OCI-LY3 (cell line): ENCODE data around the gene VGLL4.

Experiments used
- H2AFZ ChIP-seq: fragments of 200-600, 300-600 bp; shearing (Covaris generic); 2 replicates; pipeline ENCODE4 v1.6.0; 2014; ENCODE audit warnings: antibody characterized with exemption, low read depth, low read length
- H3K27ac ChIP-seq: fragments of 200-600, 300-600 bp; sonication (generic); 2 replicates; pipeline ENCODE4 v1.5.1; 2014; ENCODE audit warnings: mild to moderate bottlenecking, low read length, moderate library complexity, mixed read lengths
- H3K27me3 ChIP-seq: fragments of 200-600, 300-600 bp; sonication (generic); 2 replicates; pipeline ENCODE4 v1.6.1; 2014; ENCODE audit warnings: low read depth, low read length, mixed read lengths
- H3K36me3 ChIP-seq: fragments of 200-600, 300-600 bp; sonication (generic); replicated peaks from 2 replicates; pipeline ENCODE3; 2014; ENCODE audit warnings: low read depth, low read length, mixed read lengths
- H3K4me1 ChIP-seq: fragments of 300-600, 200-600 bp; sonication (generic); 2 replicates; pipeline ENCODE4 v1.6.1; 2014; ENCODE audit warnings: low read length, mixed read lengths
- H3K4me2 ChIP-seq: fragments of 200-600, 300-600 bp; sonication (generic); 2 replicates; pipeline ENCODE4 v1.6.1; 2014; ENCODE audit warnings: low read length, mixed read lengths
- H3K4me3 ChIP-seq: fragments of 300-600, 200-600 bp; sonication (generic); 2 replicates; pipeline ENCODE4 v1.5.1; 2014; ENCODE audit warnings: antibody characterized with exemption, mild to moderate bottlenecking, low read length, moderate library complexity
- H3K79me2 ChIP-seq: fragments of 300-600, 200-600 bp; shearing (Covaris generic); 2 replicates; pipeline ENCODE4 v1.6.1; 2014; ENCODE audit warnings: mild to moderate bottlenecking, low read length, mixed read lengths
- H3K9ac ChIP-seq: fragments of 300-600, 200-600 bp; shearing (Covaris generic); 2 replicates; pipeline ENCODE4 v1.6.0; 2014; ENCODE audit warnings: mild to moderate bottlenecking, low read length, moderate library complexity
- H3K9me3 ChIP-seq: fragments of 200-600, 300-600 bp; shearing (Covaris generic); 2 replicates; pipeline ENCODE4 v1.6.1; 2014; ENCODE audit warnings: low read length, mixed read lengths; ENCODE audit not compliant: insufficient read depth
- H4K20me1 ChIP-seq: fragments of 200-600, 300-600 bp; sonication (generic); 2 replicates; pipeline ENCODE4 v1.6.1; 2016; ENCODE audit warnings: low read length, mixed read lengths; ENCODE audit not compliant: insufficient read depth
- EZH2phosphoT487 ChIP-seq: fragments of 200-600 bp; shearing (Covaris generic); IDR thresholded peaks from 2 replicates; pipeline ENCODE4 v1.6.1; 2018; ENCODE audit warnings: antibody characterized with exemption, mixed run types, low read depth
- TF ChIP-seq, protein P1 (sequence below): fragments of 200-600, 300-600 bp; sonication (generic); IDR thresholded peaks from 2 replicates; pipeline ENCODE4 v1.5.1; 2014; ENCODE audit warnings: antibody characterized with exemption, low read length, low read depth

Gene VGLL4

DNA sequence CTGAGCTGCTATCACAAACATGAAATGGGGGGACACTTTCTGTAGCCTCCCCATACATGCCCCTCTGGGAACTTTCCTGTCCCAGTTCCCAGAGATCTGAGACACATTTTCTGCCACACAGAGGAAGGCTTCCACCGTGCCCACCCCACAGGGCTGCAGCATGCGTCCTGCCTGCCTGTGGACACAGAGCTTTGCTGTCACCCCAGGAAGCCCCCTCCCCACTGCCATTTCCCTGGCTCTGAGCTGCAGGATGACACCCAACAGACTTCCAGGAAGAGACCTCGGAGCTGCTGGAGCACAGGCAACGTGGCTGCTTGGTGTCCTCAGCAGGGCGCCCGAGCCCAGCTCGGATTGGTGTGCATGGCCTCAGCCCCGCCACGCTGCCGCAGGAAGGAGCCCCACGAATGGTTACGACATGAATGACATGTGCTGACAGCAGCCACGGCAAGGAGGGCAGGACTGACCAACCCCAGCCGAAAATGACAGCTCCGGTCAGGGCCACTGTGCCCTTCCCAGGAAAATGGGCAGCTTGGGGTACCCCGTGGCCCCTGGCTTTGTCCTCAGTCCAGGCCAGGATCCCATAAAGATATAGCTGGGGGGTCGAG lies 81.3 kb downstream of the VGLL4 start:
- Histone ChIP-seq H3K4me3 (no peak overlapping the region), H3K4me1 (no peaks in the 10 kb centered on the region), H3K9ac (no peak overlapping the region), H3K36me3 (peaks cover 11% of the 10 kb centered on the region), H2AFZ (no peak overlapping the region), H3K9me3 (no peaks in the 10 kb centered on the region), H3K4me2 (no peak overlapping the region), H3K27me3 (no peaks in the 10 kb centered on the region), H3K27ac (no peak overlapping the region), H3K79me2 (no peaks in the 10 kb centered on the region), H4K20me1 (peaks cover 12% of the 10 kb centered on the region)
- TF ChIP-seq, protein P1, sequence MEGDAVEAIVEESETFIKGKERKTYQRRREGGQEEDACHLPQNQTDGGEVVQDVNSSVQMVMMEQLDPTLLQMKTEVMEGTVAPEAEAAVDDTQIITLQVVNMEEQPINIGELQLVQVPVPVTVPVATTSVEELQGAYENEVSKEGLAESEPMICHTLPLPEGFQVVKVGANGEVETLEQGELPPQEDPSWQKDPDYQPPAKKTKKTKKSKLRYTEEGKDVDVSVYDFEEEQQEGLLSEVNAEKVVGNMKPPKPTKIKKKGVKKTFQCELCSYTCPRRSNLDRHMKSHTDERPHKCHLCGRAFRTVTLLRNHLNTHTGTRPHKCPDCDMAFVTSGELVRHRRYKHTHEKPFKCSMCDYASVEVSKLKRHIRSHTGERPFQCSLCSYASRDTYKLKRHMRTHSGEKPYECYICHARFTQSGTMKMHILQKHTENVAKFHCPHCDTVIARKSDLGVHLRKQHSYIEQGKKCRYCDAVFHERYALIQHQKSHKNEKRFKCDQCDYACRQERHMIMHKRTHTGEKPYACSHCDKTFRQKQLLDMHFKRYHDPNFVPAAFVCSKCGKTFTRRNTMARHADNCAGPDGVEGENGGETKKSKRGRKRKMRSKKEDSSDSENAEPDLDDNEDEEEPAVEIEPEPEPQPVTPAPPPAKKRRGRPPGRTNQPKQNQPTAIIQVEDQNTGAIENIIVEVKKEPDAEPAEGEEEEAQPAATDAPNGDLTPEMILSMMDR, result no peak
- TF ChIP-seq EZH2phosphoT487, result no peak

DNA sequence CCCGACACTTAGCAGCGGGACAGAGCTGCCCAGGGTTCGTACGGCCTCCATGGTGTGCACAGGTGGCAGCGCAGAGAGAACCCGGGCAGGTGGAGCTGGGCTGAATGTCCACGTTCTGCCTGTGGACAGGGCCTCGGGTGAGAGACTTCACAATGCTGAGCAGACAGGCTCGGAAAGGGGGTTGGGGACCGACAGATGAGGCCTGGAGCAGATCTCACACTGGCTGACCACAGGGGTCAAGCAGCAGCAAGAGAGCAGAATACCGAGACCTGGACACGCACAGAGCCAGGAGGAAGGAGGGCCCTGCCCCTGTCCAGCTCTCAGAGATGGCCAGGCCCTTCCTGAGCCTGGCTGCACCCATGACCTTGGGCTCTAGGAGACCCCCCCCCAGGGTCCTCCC lies 83.0 kb downstream of the VGLL4 start:
- TF ChIP-seq, protein P1, result no peak
- TF ChIP-seq EZH2phosphoT487, result no peak
- no peaks in the 10 kb centered on the region for H3K9me3 ChIP-seq
- H3K79me2 ChIP-seq, result no peaks in the 10 kb centered on the region
- H3K27me3 ChIP-seq, result no peaks in the 10 kb centered on the region
- no peak overlapping the region for H3K4me2 ChIP-seq
- H3K4me1 ChIP-seq, result no peaks in the 10 kb centered on the region
- H3K4me3 ChIP-seq, result no peak overlapping the region
- H4K20me1 ChIP-seq, result peaks cover 14% of the 10 kb centered on the region
- H3K36me3 ChIP-seq, result peaks cover 14% of the 10 kb centered on the region
- no peak overlapping the region for H2AFZ ChIP-seq
- no peak overlapping the region for H3K9ac ChIP-seq
- H3K27ac ChIP-seq, result no peak overlapping the region

DNA sequence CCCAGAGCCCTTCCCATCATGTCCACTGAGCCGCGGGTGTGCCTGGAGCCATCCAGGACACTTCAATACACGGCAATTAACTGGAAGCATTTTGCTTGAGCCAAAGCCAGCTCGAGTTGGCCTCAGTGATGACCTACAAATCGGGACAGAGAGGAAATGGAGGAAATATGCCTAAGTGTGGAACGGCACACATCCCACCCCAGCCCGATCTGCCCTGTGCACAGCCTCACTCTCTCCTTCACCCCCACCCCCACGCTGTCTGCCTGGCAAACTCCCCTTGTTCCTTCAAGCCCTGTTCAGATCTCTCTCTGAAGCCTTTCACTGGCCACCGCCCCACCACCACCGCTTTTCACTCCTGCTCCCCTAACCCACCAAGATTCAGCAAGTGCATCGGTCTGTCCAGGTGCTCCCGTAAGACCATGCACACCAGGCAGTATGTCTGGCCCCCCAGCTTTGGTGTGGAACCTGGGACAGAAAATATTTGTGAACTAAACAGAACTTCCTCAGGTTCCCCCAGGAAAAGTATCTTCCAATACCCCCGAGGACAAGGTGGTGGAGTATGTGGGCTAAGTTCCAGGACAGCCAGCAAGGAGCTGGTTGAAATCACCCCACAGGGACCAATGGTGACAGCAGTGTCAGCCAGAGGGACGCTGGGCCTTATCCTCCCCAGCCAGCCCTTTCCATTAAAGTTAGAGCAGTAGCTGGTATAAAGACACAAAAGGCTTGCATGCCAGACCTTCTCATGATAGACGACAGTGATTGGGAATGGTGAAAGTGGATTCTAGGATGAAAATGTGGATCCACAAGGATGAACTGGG lies 83.7 kb downstream of the VGLL4 start:
- TF ChIP-seq, protein P1, result no peak
- no peak for TF ChIP-seq EZH2phosphoT487
- Histone ChIP-seq H3K27me3 (no peaks in the 10 kb centered on the region), H3K36me3 (peaks cover 14% of the 10 kb centered on the region), H3K4me2 (no peak overlapping the region), H3K9ac (no peak overlapping the region), H3K4me1 (no peaks in the 10 kb centered on the region), H2AFZ (no peak overlapping the region), H4K20me1 (peaks cover 14% of the 10 kb centered on the region; the same call in 1 of the 2 replicates), H3K27ac (no peak overlapping the region), H3K4me3 (no peak overlapping the region), H3K9me3 (no peaks in the 10 kb centered on the region), H3K79me2 (no peaks in the 10 kb centered on the region)
